ENCODE measurements around the gene NRXN3. TPM values are rescaled to one million over a fixed set of nuclear protein-coding genes. Genes with fewer than 3 reads are reported as not detected.

The NRXN3 gene
- total and polyA plus RNA-seq, 2 of the 4 experiments (the other 2 are of a cell fraction): 4.8 to 25.1 TPM

- H4K5ac ChIP-seq (ENCODE audit: low read depth, low read length): no peak overlapping the region
- H3K9me3 ChIP-seq (ENCODE audit: control insufficient read depth, insufficient read depth, low read length): no peaks in the 10 kb centered on the region
- no peak overlapping the region for H2BK5ac ChIP-seq (ENCODE audit: low read depth, low read length, poor library complexity, severe bottlenecking)
- no peaks in the 10 kb centered on the region for H3K9me1 ChIP-seq (ENCODE audit: insufficient read depth, low read length)
- BruUV-seq (replicated peaks): no TSS peak
- ChIA-PET POLR2A (ENCODE audit: unreplicated experiment) (no interaction called here), CTCF (no interaction called here)
- no peak for ATAC-seq (ENCODE audit: low read depth)
- no peak overlapping the region for H3K56ac ChIP-seq (ENCODE audit: extremely low read depth, insufficient read depth, low read length)
- dilution Hi-C loops (cut with HindIII; ENCODE audit: low sequenced_read_pairs, unreplicated experiment) (no loop called here), in situ Hi-C loops (cut with MboI; ENCODE audit: low sequenced_read_pairs) (no loop called here), intact Hi-C loops (cut with micrococcal nuclease) (no loop called here)
- H4K91ac ChIP-seq (ENCODE audit: insufficient read depth, low read depth, low read length): no peak overlapping the region
- H3K27me3 ChIP-seq (ENCODE audit: control insufficient read depth, insufficient read depth, low read length): no peaks in the 10 kb centered on the region
- H4K8ac ChIP-seq (ENCODE audit: low read depth in 2 of 2, low read length in 2 of 2): no peak overlapping the region
- H3K36me3 ChIP-seq (ENCODE audit: control insufficient read depth, insufficient read depth, low read length): no peaks in the 10 kb centered on the region; the same call in 1 of the 2 replicates
- H2BK15ac ChIP-seq (ENCODE audit: low read depth, low read length): no peak overlapping the region
- no peak for DNase-seq
- H3K14ac ChIP-seq (replicated peaks; ENCODE audit: low read depth, low read length): no peak overlapping the region
- no peak overlapping the region for H3K4me3 ChIP-seq (ENCODE audit: insufficient read depth, low read depth, low read length)
- no peak overlapping the region for H3K4me2 ChIP-seq (ENCODE audit: low read depth, low read length)
- H3K23ac ChIP-seq (ENCODE audit: low read depth, low read length): no peak overlapping the region
- H3K79me1 ChIP-seq (ENCODE audit: low read depth in 1 of 2, low read length in 2 of 2): no peaks in the 10 kb centered on the region; a peak in 1 of 4 replicates
- no CpG with 5 or more reads among the region's 2 CpGs for WGBS, 2 experiments (ENCODE audit: extremely low coverage in 2 of 2, insufficient read length in 1 of 2)
- no peaks in the 10 kb centered on the region for H4K20me1 ChIP-seq (ENCODE audit: insufficient read depth, low read length)
- H2BK20ac ChIP-seq (ENCODE audit: low read depth, low read length): no peak overlapping the region
- H2AK9ac ChIP-seq (replicated peaks; ENCODE audit: low read depth, low read length, poor library complexity): no peak overlapping the region
- H2BK120ac ChIP-seq (ENCODE audit: low read depth, low read length): no peak overlapping the region
- no peak overlapping the region for H2AFZ ChIP-seq (replicated peaks; ENCODE audit: low read length, poor library complexity)
- H3K9ac ChIP-seq (ENCODE audit: low read depth, low read length): no peak overlapping the region
- no peak overlapping the region for H3K27ac ChIP-seq (ENCODE audit: insufficient read depth, low read length)
- peaks cover 1% of the 10 kb centered on the region; the same call in 1 of the 2 replicates for H3K4me1 ChIP-seq (ENCODE audit: control insufficient read depth, insufficient read depth, low read length)
- no peak overlapping the region for H3K4ac ChIP-seq (ENCODE audit: low read depth, low read length)
- no peak overlapping the region for H3K18ac ChIP-seq (ENCODE audit: low read depth, low read length)
- H2AK5ac ChIP-seq (ENCODE audit: low read depth, low read length): no peak overlapping the region
- TF ChIP-seq MAFK (IDR thresholded peaks at IDR 0.05; ENCODE audit: low read depth, low read length): no peak
- TF ChIP-seq MXI1 (IDR thresholded peaks at IDR 0.05; ENCODE audit: borderline replicate concordance, low read depth, low read length): no peak
- no peak for TF ChIP-seq BHLHE40 (IDR thresholded peaks at IDR 0.05; ENCODE audit: low read depth, low read length)
- no peak for TF ChIP-seq NFE2L2 (IDR thresholded peaks at IDR 0.05; ENCODE audit: low read depth, low read length)
- TF ChIP-seq RFX5 (IDR thresholded peaks at IDR 0.05; ENCODE audit: low read depth, low read length): no peak
- no peak for TF ChIP-seq RCOR1 (IDR thresholded peaks at IDR 0.05; ENCODE audit: insufficient replicate concordance, low read length)
- no peak for TF ChIP-seq ELK1 (IDR thresholded peaks at IDR 0.05; ENCODE audit: borderline replicate concordance, low read depth, low read length)
Measured at GRCh38 chr14:79334272-79334671, 1164.1 kb downstream of the NRXN3 start.

All from IMR-90 (cell line).